SK-N-SH (cell line): ENCODE results near the gene SAA2. TPM values are rescaled to one million over a fixed set of nuclear protein-coding genes. Genes with fewer than 3 reads are reported as not detected.

ENCODE experiments used
- polyA plus RNA-seq, 3 experiments: library from polyadenylated mRNA; depleted of rRNA; stranded (reverse); fragments of >200 nt; gene quantifications; 2 replicates each; pipeline ENCODE4 v1.2.3, GENCODE V29; 2012
- small RNA-seq, 7 experiments: library from RNA; depleted of rRNA; stranded (forward); fragments of <200 nt; gene quantifications; one replicate each; pipeline ENCODE3, GENCODE V24; 2012

SAA2 gene
- polyA plus RNA-seq, 1 of the 3 experiments (the other 2 are of a cell fraction) = not detected

Small RNAs within 50 kb of the gene (small RNA-seq; reads per million reads assigned to genes)
- 0 reads per million in 7 experiments for gene RNA5SP333
- 0 reads per million in 7 experiments for gene RNA5SP334

Other genes with a start within 250 kb of the SAA2 start
- 20.6 and 23.1 TPM in 2 replicates for gene SERGEF, start 235.6 kb downstream of the SAA2 start, polyA plus RNA-seq (2012; rRNA removed)
- 0.02 and 0.03 TPM in 2 replicates for gene TPH1, start 202.4 kb downstream of the SAA2 start, polyA plus RNA-seq (2012; rRNA removed)
- 17.9 and 19.6 TPM in 2 replicates for gene SAAL1, start 142.6 kb downstream of the SAA2 start, polyA plus RNA-seq (2012; rRNA removed)
- not detected in 2 replicates for gene MRGPRX3, start 116.1 kb downstream of the SAA2 start, polyA plus RNA-seq (2012; rRNA removed)
- not detected in 2 replicates for gene MRGPRX4, start 75.8 kb downstream of the SAA2 start, polyA plus RNA-seq (2012; rRNA removed)
- gene SAA4, start 11.9 kb downstream of the SAA2 start, polyA plus RNA-seq (2012; rRNA removed) = not detected in 2 replicates
- gene SAA1, start 17.6 kb upstream of the SAA2 start, polyA plus RNA-seq (2012; rRNA removed) = not detected in 2 replicates
- gene HPS5, start 73.5 kb upstream of the SAA2 start, polyA plus RNA-seq (2012; rRNA removed) = 8.2 and 10.8 TPM in 2 replicates
- 31.2 and 40.4 TPM in 2 replicates for gene GTF2H1, start 73.9 kb upstream of the SAA2 start, polyA plus RNA-seq (2012; rRNA removed)
- gene LDHA, start 145.9 kb upstream of the SAA2 start, polyA plus RNA-seq (2012; rRNA removed) = 524 and 592 TPM in 2 replicates
- gene LDHC, start 163.7 kb upstream of the SAA2 start, polyA plus RNA-seq (2012; rRNA removed) = not detected in 2 replicates
- gene LDHAL6A, start 207.2 kb upstream of the SAA2 start, polyA plus RNA-seq (2012; rRNA removed) = not detected in 2 replicates